Measurements from ENCODE around the gene FYTTD1.

- TF ChIP-seq CTCF (conservative IDR thresholded peaks at IDR 0.05; ENCODE audit: low read length), result no peak
- no peak for TF ChIP-seq EZH2phosphoT487 (IDR thresholded peaks at IDR 0.05; ENCODE audit: borderline replicate concordance, low read depth, low read length)
Measured at GRCh38 chr3:197737749-197738462, 11.8 kb upstream of the FYTTD1 start.
